Umbilical cord (tissue), 2 donors: ENCODE measurements around the gene HBD. TPM values are rescaled to one million over a fixed set of nuclear protein-coding genes. Genes with fewer than 3 reads are reported as not detected.

ENCODE experiments used
- DNase-seq: peaks from one replicate; pipeline ENCODE4 v3.0.0-alpha.2; 2015; ENCODE audit warnings: low spot score
- total RNA-seq: library from RNA; depleted of rRNA; stranded (reverse); fragments of >200 nt; gene quantifications from one replicate; pipeline ENCODE4 v1.2.3, GENCODE V29; 2014; ENCODE audit warnings: low replicate concordance; ENCODE audit not compliant: insufficient read depth

Gene HBD
- total RNA-seq, 1 donor from 2014 or later = not detected

- no peak for DNase-seq
Measured at GRCh38 chr11:5233307-5233706, 976 bp downstream of the HBD start.

- no peak for DNase-seq
Measured at GRCh38 chr11:5232821-5233220, 1.5 kb downstream of the HBD start.

DNA sequence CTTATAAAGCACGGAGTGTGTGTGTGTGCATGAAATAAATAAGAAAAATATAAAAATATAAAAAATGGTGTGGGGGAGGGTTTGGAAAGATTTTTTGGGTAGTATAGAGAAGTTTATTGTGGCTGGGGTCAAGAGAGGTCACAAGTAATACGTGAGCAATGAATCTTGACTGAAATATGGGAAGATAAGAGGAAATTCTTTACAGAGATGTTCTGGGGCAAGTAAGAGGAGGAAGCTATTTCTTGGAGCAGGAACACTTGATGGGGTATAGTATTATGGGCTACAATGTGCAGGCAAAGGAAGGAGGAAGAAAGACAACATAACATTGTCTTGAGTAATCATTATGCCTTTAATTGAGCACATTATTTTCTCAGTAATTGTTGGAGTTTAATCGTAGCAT is 2.1 kb downstream of the HBD start:
- no peak for DNase-seq

DNA sequence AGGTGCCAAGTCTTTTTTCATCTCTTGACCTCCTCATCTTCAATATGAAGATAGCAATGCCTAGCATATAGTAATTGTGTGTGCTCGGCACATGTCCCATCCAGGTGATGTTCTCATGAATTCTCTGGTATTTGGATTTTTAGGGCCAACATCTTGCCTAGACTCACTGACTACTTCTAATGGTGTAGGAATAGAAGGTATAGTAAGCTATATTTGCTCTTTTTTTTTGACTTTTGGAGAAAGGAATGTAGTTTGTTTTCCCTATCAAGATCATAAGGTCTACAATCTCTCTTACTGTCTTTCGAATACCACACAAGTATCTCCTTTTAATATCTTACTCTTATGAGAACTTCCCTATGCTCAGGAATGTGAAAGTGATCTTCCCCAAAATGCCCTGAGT is 3.2 kb downstream of the HBD start:
- DNase-seq = no peak

DNA sequence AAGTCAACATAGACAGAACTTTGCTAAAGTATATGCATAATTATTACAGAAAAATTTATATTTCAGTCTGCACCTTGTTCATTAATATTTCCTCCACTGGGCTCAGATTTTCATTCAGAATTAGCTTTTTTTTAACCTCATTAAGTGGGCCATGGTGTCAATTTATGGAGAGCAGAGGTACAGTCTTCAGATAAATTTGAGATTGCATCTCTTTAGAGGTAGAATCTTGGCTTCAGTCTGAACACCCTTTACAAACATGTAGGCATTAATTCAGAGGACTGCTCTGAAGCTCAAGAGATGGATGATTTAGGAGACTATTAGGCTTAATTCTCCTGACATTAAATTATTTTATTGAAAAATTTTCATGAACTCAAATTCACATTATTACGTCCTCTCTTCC is 4.0 kb downstream of the HBD start:
- no peak for DNase-seq

GRCh38 chr11:5229796-5230195 is 4.5 kb downstream of the HBD start:
- no peak for DNase-seq

DNA sequence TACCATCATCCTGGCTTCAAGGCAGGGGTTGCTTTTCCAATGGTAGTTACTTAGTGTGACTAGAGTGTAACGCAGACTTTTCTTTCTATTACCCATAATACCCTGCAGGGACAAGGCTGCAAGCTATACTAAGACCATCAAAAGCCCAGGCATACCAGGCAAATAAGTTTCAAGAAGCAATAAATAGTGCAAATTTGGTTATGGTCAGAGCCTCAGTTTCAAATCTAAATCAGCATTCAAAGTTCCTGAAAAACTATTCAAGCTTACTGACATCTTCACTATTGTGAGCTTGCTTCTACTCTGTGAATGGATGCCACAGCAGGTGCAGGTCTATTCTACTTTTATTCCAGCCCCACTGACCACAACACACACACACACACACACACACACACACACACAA is 4.9 kb downstream of the HBD start:
- no peak for DNase-seq

DNA sequence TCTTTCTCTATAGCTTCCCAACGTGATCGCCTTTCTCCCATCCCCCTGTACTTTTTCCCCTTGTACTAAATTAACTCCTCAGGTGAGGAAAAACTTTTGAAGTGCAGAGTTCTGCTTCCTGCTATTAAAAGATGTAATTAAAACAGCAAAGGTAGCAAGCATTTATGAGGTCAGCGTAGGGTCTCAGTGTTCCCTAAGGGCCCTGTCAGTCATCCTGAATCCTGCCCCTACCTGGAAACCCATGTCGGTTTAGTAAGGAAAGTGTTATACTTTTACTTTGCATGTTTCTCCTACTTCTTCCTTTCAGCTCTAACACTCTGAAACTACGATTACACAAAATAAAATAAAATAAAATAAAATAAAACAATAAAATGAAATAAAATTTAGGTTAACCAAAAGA is 6.2 kb downstream of the HBD start:
- DNase-seq = no peak

GRCh38 chr11:5227681-5228080 is 6.6 kb downstream of the HBD start:
- no peak for DNase-seq

DNA sequence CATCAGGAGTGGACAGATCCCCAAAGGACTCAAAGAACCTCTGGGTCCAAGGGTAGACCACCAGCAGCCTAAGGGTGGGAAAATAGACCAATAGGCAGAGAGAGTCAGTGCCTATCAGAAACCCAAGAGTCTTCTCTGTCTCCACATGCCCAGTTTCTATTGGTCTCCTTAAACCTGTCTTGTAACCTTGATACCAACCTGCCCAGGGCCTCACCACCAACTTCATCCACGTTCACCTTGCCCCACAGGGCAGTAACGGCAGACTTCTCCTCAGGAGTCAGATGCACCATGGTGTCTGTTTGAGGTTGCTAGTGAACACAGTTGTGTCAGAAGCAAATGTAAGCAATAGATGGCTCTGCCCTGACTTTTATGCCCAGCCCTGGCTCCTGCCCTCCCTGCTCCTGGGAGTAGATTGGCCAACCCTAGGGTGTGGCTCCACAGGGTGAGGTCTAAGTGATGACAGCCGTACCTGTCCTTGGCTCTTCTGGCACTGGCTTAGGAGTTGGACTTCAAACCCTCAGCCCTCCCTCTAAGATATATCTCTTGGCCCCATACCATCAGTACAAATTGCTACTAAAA is 7.5 kb downstream of the HBD start, which contains the start of gene HBB:
Gene HBB, minus strand, starts transcription at position 340 of the 579 bp plus-strand sequence. Its CDS starts 50 bp downstream, at position 290.
- DNase-seq = no peak

GRCh38 chr11:5225480-5225871 is 8.8 kb downstream of the HBD start:
- peak; percentile 9 for DNase-seq

- DNase-seq = no peak
Measured at GRCh38 chr11:5224538-5225479, 9.5 kb downstream of the HBD start.

DNA sequence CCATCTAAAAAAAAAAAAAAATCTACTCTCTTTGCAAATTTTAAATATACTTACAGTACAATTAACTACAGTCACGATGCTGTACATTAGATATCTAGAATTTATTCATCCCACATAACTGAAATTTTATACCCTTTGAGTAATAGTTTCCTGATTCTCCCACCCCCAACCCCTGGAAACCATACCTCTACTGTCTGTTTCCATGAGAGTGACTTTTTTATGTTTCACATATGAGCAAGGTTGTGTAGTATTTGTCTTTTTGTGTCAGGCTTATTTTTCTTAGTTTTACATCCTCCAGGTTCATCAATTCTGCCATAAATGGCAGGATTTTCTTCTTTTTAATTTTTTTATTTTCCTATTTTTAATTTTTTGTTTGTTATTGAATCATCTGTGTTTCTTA is 10.6 kb downstream of the HBD start:
- no peak for DNase-seq

- no peak for DNase-seq
Measured at GRCh38 chr11:5223146-5223545, 11.1 kb downstream of the HBD start.

DNA sequence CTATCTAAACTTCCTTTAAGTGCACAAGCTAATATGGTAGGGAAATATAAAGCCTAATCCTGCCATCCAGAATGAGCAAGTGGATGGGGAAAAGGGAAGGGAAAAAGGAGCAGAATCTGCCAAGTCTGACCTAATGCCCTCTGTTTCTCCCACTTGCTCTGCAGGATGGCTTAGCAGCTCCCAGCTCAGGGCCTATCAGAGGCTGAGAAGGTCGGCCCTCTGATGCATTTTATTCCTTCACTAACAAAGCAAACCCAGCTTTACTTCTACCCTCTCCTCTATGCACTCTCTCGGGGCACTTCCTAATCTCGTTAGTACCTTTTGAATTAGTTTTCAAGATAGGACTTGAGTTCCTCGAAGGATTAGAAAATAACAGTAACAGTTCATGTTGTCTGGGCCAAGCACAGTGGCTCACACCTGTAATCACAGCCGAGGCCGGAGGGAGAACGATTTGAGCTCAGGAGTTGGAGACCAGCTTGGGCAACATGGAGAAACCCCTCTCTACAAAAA is 23.9 kb downstream of the HBD start:
- no peak for DNase-seq

GRCh38 chr11:5204787-5205186 is 29.5 kb downstream of the HBD start:
- DNase-seq = peak; percentile 86

DNA sequence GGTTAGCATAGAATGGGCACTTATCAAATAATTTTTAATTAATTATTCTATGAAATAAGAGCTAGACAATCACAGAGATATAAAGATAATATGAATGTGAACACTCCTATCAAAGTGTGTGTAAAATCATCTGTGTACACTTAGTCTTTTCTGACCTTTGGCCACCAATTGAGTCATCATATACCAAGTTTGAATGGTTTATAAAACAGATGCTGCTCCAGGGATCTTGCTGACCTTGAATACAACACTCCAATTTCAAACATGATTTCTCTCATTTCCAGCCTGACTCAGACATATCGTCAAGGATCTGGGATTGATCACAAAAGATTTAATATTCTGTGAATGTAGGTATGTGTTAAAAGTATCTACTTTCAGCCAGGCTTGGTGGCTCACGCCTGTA is 30.9 kb downstream of the HBD start:
- DNase-seq = no peak

GRCh38 chr11:5200582-5200981 is 33.7 kb downstream of the HBD start, which contains the start of gene OR51V1:
Gene OR51V1, minus strand, starts transcription at chr11:5200682. Its CDS starts 0 bp downstream, at chr11:5200682.
- no peak for DNase-seq

DNA sequence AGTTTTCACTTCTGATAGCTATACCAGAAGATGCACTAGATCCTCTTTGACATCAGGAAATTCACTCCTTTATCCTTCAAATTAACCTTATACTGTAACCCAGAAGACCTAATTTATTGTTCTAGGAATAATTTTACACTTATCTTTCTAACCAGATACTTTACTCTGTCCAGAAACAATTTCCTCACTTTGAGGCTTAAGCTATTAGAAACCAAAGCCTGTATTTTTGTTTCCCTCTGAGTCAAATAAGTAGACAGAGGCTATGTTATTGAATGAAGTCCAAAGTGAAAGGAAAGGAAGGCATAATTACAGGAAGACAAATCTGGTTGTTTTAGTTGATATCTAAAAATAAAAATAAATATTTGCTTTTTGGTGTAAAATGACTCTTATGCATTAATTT is 36.0 kb downstream of the HBD start:
- DNase-seq = peak; percentile 17

DNA sequence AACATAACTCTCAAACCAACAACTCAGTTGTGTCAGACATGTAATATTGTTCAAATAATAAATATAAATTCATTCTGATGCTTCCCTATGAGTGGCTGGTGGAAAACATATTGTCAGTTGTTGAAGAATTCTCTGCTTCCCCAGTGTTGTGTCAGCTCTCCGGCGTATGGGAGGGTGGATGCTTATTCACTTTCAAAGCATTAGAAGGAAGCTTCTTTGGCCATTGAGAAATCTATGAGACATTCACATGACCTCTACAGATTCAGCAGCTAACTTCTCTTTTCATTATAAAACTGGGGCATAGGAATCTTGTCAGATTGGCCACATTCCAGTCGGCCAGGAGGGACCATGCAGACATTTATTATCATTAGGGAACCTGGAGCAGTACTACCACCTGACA is 36.7 kb downstream of the HBD start:
- peak; percentile 53 for DNase-seq

DNA sequence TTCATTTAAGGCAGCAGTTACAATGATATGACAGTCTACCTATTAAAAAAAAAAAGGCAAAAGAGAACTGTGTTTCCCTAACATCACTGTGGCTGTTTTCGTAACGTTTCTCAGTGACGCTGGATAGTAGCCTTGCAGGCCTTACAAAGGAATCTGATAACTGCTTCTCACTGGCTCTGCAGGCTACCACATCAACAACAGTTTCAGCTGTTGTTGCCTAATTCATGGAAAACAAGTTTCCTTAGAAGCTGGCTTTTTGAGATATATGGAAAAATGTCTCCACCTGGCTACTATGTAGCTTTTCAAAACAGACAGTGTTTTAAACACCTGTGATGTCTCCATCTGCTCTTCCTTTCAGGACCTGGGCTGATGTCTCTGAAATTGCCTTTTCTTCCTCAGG is 37.6 kb downstream of the HBD start:
- no peak for DNase-seq

GRCh38 chr11:5196067-5196466 is 38.2 kb downstream of the HBD start:
- DNase-seq = no peak

- no peak for DNase-seq
Measured at GRCh38 chr11:5192738-5193137, 41.5 kb downstream of the HBD start.
